Activated T-helper 9 cell treated with anti-CD3 and anti-CD28 coated beads, Interleukin-2, amount 50 U/mL, for 16 hours (primary cell): ENCODE data around the gene RAB31.

Experiments
- DNase-seq: peaks from one replicate; pipeline ENCODE4 v3.0.0-alpha.2; 2020; ENCODE audit warnings: low read depth

RAB31 gene

DNA sequence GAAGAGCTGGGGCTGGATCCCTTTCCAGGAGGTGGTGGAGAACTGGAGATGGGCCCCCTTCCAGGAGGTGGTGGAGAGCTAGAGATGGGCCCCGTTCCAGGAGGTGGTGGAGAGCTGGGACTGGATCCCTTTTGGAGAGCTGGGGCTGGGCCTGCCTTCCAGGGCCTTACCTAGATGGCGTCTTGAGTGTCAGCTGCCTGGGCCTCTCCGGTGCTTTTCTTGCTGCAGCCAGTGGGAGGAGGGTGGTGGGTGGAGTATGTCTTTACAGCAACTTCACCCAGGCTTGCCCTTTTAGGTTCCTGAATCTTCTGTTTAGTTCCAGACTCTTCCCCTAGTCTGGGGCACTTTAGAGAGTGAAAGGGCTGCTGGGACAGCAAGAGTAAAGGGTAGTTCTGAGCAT, 158.5 kb downstream of the RAB31 start:
- DNase-seq, result no peak

DNA sequence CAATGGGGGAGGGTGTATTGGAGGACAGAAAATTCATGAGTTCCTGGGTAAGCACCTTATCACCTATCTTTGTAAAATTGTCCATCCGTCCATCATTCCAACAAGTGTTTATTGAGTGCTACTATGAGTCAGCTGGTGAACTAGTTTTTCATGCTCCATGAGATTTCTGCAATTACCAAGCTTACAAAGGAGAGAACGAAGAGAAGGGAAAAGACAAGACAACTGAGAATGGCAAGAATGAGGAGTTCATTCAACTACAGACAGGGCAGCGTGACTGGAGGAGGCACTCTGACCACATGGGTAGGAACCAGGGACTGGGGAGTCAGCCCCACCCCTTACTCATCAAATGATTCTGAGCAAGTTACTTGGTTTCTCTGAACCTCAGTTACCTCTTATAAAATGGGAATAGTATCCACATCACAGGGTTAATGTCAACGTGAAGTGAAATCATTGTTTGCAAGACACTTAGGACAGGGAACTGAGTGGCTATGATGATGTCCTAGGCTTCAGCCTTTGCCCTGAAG, 159.0 kb downstream of the RAB31 start:
- no peak for DNase-seq

DNA sequence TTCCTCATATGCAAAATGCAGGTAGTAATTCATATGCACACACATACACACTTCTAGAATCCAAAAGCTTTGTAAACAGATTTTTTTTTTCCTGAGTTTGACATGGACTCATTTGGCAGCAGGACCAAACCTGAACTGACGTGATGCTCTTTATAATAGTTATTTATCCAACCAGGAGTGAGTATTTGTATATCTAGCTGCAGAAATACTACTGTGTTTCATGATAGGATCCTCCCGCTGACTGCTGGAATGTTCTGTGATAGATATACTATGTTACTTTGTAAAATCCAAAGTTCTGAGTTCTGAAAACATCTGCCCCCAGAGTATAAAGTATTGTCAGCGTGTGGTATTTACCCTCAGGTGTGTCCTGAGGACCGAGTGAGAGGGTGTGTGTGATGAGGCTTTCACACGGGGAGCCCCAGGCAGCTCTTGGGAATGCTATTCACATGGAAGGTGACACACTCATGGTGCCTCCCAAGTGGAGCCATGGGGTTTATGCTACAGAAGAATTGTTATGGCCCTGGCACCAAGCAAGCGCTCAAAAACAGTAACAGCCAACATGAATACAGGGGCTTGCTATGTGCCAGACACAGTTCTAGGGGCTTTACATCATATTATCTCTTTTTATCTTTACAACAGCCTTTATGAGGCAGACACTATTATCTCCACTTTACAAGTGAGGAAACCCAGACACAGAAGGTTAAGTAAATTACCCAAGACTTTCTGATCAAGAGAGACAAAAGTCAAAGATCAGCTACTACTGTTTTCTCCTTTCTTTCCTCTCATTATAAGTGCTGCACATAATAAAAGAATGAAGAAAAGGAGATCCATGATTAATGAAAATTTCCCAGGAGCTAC, 161.0 kb downstream of the RAB31 start:
- DNase-seq, result no peak

DNA sequence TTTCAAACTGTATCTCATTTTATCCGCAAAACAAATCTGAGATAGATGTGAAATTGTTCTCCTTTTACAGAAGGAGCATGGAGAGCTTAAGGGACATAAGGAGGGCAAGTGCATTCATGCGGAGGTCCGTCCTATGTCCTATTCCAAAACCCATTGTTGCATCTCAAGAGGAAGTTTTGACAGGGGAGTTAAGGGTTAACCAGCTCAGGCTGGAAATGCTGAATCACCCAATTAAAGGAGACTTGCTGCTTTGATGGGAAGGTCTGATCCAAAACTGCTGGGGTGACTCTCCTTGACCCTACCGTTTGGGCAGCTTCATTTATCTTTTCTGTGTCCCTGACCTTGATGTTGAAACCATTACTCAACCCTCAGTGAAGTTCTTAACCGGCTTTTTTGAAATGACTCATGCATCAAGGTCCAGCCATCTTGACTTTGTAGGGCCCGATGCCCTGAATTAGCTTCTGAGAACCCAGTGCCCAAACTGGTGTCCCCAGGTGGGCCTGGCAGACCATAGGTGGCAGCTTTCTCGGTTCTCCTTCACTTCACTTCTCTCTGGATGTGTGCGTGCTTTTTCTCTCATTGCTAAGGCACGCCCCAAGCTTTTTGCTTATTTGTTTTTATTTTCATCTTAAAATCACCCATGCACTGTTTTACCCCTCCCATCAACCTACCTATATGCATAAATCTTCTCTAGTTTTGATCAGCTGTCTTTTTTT, 161.8 kb downstream of the RAB31 start:
- DNase-seq, result no peak

DNA sequence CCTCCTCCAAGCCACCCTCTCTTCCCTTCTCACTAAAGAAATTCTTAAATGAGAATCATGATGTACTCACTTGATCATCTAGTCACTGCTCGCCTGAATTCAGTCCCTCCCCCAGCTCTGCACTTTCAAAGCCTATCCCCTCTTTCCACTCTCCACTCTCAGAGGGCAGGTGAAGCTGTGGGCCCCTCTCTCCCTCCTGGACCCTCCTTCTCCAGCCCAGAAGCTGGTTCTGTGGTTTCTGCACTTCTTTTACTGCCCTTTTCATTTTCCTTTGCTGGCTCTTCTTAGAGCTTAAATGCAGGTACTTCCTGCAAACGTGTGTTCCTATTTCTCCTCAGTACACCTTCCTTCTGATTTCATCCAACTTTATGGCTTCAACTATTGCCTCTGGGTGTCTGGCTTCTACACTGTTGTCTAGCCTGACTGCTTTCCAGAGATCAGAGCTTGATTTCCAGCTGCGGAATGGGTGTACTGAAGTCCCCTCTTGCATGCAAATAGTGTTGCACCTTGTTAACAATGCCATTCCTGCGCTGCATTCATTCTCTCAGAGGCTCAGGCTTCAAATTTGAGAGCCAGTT, 162.4 kb downstream of the RAB31 start:
- no peak for DNase-seq

DNA sequence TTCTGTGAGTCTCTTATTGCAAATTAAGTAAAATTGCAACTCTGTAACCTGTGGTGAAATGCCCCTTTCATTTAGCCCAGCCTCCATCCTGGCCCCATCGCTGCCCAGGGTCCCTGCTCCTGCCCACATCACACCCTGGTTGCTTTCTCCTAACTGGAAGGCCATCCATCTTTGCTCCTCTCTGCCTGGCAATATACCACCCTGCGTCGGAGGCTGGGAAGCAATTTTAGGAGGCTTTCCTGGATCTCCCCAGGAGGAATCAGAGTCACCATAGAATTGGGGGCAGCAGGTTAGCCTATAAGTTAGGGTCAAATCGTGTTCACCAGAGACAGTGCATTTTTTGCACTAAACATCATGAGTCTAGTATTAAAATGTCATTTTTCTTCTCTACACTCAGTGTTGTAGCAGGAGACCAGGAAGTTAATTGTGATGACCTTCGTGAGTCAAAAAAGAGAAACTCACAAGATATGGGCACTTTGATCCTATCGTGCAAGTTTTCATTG, 163.2 kb downstream of the RAB31 start:
- DNase-seq, result no peak

DNA sequence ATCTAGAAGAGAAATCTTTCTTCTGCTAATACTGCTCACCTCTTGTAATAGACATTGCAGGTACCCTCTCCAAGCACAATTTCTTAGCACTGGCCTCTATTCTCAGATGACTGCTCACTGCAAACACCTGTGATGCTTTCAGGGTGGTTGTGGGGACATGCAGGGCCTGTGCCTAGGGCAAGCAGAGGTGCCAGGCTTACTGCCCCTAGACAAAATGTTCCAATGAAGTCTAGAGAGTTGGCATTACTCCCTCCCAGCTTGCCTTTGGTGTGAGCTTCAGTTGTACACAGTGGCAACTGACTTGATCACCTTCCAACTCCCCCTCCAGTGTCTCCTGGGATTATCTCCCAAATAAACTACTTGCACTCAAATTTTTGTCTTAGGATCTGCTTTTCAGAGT, 164.7 kb downstream of the RAB31 start:
- DNase-seq, result no peak

DNA sequence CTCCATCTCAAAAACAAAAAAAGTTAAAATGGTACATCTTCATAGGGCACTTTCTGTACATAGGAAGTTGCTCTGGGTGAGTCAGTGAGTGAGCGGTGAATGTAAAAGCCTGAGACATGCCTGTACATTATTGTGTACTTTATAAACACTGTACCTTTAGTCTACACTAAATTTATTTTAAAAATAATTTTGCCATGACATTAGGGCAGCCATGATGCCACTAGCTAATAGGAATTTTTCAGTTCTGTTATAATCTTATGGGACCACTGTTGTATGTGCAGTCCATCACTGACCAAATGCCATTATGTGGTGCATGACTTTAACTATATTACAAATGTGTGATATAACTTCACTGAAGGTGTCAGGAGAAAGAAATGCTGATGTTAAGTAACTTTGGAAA, 166.6 kb downstream of the RAB31 start:
- DNase-seq, result no peak

DNA sequence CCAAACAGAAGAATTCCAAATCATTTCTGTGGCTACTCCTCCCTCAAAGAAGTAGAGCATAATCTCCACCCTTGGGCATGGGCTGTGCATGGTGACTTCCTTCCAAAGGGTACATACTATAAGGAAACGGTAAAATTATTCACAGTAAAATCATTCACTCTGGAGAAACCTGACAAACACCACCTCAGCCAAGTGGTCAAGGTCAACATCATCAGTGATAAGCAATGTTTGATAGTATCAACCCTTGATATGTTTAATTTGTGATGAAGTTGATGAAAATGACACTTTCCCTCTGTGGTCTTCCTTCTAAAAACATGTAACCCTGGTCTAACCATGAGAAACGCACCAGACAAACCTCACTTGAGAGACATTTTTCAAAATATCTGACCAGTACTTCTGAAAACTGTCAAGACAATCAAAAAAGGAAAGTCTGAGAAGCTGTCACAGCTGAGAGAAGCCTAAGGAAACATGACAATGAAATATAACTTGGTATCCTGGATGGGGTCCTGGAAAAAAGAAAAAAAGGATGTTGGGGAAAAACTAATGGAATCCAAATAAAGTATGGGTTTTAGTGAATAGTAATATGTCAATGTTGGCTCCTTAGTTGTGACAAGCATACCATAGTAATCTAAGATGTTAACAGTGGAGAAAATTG, 168.2 kb downstream of the RAB31 start:
- DNase-seq, result no peak

DNA sequence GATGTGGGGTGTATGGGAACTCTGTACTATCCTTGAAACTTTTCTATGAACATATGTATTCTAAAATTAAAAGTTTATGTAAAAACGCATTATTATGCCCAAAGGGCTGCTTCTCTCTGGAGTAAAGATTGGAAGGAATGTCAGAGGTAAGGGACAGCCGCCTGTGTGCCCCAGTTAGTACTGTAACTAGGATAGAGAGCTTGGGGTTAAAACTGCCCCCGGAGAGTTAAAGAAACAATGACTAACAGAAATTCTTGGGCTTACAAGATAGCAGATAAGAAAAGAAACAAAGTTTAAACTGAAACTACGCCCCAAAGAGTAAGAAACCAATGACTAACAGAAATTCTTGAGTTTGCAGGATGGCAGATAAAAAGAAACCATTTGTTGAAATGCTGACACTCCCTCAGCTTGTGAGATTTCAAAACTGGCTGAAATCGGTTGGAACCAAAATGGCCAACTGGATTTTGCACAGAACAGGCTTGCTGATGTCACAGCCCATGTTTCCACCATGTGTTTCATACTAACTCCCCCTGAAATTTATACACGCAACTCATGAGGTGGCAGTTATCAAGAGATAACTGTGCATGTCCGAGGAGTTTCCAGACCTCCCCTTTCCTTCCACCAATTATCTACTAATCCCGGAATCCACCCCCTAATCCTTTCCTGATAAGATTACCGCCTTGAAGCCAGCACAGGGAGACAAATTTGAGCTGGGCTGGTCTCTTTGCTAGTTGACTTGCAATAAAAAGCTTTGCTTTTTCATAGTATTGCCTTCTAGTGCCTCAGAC, 169.0 kb downstream of the RAB31 start:
- no peak for DNase-seq

DNA sequence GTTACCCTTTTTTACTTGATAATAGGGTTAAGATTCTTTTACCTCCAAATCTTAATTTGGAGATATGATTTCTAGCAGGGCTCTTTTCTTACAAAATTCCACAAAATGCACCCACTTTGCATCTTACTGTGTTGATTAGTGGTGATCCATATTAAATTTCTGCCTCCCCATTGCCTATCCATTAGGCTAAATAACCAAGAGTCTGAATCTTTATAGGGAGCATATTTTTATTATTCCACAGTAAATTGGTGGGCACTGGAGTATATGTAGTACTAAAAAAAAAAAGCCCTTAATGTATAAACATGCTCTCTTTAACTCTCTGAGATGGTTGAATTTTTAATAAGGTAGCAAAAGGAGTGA, 169.5 kb downstream of the RAB31 start:
- no peak for DNase-seq

DNA sequence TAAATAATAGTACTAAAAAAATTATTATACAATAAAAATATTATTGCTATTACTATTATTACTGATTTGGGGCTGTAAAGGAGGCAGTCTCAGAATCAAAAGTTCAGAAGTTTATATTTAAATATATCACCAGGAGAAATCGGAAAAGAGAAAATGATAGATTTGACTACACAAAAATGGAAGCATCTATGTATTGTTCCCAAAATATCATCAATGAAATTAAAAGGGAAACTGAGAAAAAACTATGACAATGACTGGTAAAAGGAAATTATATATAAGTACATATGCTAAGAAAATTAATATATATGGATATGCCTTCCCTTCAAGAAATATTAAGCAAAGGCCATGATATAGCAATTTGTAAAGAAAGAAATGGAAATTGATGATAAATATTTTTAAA, 170.0 kb downstream of the RAB31 start:
- DNase-seq, result no peak

DNA sequence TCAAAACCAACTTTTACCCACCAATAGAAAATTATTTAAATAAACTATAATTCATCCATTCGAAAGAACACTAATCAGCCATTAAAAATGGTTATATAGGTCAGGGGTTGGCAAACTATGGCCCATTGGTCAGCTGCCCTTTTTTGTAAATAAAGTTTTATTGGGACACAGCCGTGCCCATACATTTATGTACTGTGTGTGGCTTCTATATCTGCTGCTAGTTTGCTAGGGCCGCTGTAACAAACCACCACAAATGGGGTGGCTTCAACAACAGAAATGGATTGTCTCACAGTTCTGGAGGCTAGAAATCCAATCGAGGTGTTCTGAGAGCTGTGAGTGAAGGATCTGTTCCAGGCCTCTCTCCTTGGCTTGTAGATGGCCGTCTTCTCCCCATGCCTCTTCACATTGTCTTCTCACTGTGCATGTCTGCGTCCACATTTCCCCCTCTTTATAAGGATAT, 170.7 kb downstream of the RAB31 start:
- no peak for DNase-seq

DNA sequence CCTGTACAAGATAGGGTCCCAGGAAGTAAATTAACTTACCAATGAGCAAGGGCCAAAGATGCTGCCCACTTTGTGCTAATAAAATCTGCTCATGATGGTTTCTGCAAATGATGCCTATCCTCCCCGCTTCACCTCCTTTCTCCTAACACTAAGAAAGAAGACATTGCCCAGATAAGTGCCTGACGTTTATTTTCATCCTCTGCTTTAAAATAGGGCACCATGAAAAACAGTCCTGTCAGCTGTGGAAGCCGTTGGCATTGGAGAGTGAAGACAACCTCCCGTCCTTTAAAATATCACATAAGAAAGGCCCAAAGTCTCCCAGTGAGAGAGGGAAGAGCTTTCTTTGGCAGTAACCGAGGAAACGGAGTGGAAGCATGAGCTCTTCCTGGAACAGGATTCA, 176.0 kb downstream of the RAB31 start:
- no peak for DNase-seq

DNA sequence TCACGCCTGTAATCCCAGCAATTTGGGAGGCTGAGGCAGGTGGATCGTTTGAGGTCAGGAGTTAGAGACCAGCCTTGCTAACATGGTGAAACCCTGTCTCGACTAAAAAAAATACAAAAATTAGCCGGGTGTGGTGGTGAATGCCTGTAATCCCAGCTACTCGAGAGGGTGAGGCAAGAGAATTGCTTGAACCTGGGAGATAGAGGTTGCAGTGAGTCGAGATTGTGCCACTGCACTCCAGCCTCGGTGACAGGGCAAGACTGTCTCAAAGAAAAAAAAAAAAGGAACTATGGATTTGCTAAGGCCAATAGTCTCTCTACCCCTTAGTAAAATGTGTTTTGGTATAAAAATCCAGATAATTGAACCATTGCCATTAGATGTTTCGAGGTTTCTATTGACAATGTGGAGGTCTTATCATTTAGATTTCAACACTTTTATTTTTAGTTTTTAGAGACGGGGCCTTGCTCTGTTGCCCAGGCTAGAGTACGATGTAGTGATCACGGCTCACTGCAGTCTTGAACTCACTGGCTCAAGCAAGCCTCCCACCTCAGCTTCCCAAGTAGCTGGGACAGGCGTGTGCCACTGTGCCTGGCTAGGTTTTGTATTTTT, 176.5 kb downstream of the RAB31 start:
- DNase-seq, result no peak

DNA sequence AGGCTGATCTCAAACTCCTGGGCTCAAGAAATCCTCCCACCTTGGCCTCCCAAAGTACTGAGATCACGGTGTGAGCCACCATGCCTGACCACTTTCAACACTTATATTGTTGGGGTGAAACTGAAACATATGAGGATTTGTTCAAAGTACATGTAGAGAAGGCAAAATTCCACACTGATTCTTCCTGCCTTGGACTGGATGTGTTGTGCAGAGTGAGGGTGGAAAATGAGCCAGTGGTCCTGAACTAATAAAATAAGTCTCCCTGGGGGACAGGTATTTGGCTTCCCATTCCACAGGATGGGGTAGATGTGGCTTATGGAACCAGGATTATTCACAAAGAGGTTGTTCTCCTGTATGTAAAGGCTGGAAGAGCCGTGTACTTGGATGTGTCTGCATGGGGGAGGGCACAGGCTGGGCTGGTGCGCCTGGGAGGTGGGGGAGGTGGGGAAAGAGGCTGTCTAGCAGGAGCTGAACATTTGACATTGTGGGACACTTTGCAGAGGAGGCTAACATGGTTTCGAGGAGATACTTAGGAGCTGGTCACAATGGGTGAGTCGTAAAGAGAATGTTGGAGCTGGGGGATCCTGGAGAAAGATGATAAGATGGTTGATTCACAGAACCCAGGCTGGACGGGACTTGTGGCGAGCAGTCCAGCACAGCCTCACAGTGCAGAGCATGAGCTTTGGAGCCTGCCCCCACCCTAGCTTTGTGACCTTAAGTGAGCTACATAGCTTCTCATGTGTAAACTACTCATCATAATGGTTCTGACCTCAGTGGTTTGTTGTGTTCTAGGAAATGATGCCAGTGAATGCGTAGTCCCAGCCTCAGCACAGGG, 177.3 kb downstream of the RAB31 start, which contains the start of gene TXNDC2:
Gene TXNDC2, plus strand, starts transcription at position 804 of the 835 bp plus-strand sequence. CDS start 708 bp downstream, outside the sequence.
- DNase-seq, result no peak

DNA sequence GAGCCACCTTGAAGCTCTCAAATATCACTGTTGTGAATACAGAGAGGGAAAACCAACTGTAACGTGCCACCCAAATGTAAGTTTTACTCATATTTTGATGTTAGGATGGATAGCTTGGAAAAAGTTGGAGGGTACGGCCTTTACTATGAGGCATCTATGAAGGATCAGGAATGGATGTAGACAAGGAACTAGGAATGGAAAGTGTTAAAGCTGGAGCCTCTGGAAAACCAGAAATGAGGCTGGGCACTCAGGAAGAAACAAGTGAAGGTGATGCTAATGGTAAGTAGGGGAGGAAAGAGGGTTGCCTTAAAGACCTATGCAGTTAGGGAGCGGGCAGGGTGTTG, 177.9 kb downstream of the RAB31 start:
- no peak for DNase-seq

DNA sequence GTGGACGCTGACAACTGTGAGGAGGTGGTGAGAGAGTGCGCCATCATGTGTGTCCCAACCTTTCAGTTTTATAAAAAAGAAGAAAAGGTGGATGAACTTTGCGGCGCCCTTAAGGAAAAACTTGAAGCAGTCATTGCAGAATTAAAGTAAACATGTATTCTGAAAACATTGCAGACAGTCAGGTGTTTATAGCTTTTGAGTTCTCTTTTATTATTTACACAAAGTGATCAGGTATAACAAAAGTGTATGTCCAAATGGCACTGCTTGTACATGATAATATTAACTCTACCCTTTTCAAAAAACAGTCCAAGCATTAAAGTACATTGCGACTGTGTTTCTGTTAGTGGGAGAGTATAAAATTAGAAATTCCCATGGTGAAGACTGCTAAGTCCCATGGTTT, 179.9 kb downstream of the RAB31 start:
- DNase-seq, result no peak

DNA sequence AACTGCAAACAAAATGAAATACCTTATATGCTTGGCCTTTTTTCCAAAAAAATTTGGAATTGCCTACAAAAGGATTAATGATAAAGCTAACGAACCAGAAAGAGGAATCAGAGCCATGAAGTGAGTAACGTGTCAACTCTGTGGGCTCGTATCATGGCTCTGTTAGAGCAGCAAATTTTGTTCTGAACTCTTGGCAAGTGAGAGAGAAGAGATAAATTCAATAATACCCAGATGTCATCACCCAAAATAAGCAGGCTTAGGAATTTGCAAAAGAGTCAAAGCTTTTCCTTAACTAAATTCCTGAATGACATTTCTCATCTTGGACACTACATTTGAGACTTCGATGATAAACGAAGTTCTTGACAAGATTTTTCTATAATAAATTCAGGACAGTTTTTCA, 182.1 kb downstream of the RAB31 start:
- DNase-seq, result no peak

DNA sequence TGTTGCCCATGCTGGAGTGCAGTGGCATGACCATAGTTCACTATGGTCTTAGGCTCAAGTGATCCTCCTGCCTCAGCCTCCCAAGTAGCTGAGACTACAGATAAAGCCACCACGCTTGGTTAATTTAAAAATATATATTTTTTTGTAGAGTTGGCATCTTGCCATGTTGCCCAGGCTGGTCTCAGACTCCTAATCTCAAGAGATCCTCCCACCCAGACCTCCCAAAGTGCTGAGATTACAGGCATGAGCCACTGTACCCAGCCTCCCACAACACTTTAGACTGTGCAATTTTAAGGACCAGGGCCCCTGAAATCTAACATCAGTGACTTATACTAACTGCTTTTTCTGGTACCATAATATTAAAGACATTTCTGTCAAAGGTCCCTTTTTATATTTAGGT, 182.9 kb downstream of the RAB31 start:
- no peak for DNase-seq
